ENCODE data around the gene FADS2.

GRCh38 chr11:61828379-61828628 is 204 bp downstream of the FADS2 start:
- TF ChIP-seq ARNTL (CRISPR knock-in tag; IDR thresholded peaks at IDR 0.05; ENCODE audit: borderline replicate concordance, low read depth) = no peak
- TF ChIP-seq ZFP30 (CRISPR knock-in tag; IDR thresholded peaks at IDR 0.05) = no peak
- TF ChIP-seq CSRNP3 (CRISPR knock-in tag; IDR thresholded peaks at IDR 0.05) = no peak
- TF ChIP-seq PPARA (CRISPR knock-in tag; IDR thresholded peaks at IDR 0.05; ENCODE audit: borderline replicate concordance) = no peak
